Measurements from ENCODE around the gene ZNF586. TPM values are rescaled to one million over a fixed set of nuclear protein-coding genes. Genes with fewer than 3 reads are reported as not detected.

The ZNF586 gene
- total RNA-seq, 4 donors from 2014 or later, result 11.8 to 16.6 (median 13.0) TPM

DNA sequence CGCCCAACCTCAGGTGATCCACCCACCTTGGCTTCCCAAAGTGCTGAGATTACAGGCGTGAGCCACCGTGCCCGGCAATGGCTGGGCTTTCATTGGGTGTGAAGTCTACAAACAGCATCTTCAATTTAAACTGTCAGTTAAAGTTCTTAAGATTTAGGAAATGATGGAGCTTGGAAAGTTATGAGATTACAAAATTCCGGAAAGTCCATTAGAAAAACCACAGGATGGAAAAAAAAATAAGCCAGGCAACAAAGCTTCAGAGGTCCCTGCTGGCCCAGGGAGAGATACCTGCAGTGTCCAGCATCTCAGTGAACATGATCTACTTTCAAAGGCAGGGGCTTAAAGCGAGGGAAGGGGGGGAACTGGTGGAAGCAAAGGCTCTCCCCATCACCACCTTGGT lies 56.0 kb downstream of the ZNF586 start:
- Histone ChIP-seq H3K27ac (replicated peaks in 1 of 4) (no peak overlapping the region), H3K36me3 (peaks cover 0 to 21% (median 3%) of the 10 kb centered on the region in 4 donors), H3K27me3 (no peaks in the 10 kb centered on the region), H3K9me3 (no peaks in the 10 kb centered on the region), H3K4me1 (peaks cover 20 to 27% (median 25%) of the 10 kb centered on the region in 4 donors), H3K4me3 (no peak overlapping the region)
- 95% methylated on average over 6 of the region's 6 CpGs for WGBS
- DNase-seq (ENCODE audit: extremely low spot score), result no peak
- no peak for TF ChIP-seq POLR2A (IDR thresholded peaks at IDR 0.05; ENCODE audit: low read depth)
- no peak for TF ChIP-seq EP300 (IDR thresholded peaks at IDR 0.05)
- TF ChIP-seq, protein P1, sequence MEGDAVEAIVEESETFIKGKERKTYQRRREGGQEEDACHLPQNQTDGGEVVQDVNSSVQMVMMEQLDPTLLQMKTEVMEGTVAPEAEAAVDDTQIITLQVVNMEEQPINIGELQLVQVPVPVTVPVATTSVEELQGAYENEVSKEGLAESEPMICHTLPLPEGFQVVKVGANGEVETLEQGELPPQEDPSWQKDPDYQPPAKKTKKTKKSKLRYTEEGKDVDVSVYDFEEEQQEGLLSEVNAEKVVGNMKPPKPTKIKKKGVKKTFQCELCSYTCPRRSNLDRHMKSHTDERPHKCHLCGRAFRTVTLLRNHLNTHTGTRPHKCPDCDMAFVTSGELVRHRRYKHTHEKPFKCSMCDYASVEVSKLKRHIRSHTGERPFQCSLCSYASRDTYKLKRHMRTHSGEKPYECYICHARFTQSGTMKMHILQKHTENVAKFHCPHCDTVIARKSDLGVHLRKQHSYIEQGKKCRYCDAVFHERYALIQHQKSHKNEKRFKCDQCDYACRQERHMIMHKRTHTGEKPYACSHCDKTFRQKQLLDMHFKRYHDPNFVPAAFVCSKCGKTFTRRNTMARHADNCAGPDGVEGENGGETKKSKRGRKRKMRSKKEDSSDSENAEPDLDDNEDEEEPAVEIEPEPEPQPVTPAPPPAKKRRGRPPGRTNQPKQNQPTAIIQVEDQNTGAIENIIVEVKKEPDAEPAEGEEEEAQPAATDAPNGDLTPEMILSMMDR (IDR thresholded peaks at IDR 0.05), result no peak
- no peak for TF ChIP-seq POLR2AphosphoS5 (IDR thresholded peaks at IDR 0.05)
- intact Hi-C loops (cut with DNase I), result no loop called here

GRCh38 chr19:57829316-57829715 lies 59.8 kb downstream of the ZNF586 start:
- no peak overlapping the region for H3K27ac ChIP-seq (replicated peaks in 1 of 4)
- H3K36me3 ChIP-seq, result peaks cover 0 to 8% (median under 1%) of the 10 kb centered on the region in 4 donors
- no peak overlapping the region for H3K4me3 ChIP-seq
- DNase-seq (ENCODE audit: extremely low spot score), result no peak
- intact Hi-C loops (cut with DNase I), result no loop called here
- no peaks in the 10 kb centered on the region for H3K9me3 ChIP-seq
- 92% methylated on average over 5 of the region's 5 CpGs for WGBS
- H3K4me1 ChIP-seq, result peaks cover 13 to 26% (median 16%) of the 10 kb centered on the region in 4 donors
- TF ChIP-seq, protein P1 (IDR thresholded peaks at IDR 0.05), result no peak
- TF ChIP-seq EP300 (IDR thresholded peaks at IDR 0.05), result no peak
- no peaks in the 10 kb centered on the region for H3K27me3 ChIP-seq

- H3K4me1 ChIP-seq, result peaks cover 13 to 26% (median 16%) of the 10 kb centered on the region in 4 donors
- no peak for DNase-seq (ENCODE audit: extremely low spot score)
- H3K36me3 ChIP-seq, result peaks cover 0 to 8% (median 0%) of the 10 kb centered on the region in 4 donors
- intact Hi-C loops (cut with DNase I), result no loop called here
- H3K9me3 ChIP-seq, result no peaks in the 10 kb centered on the region
- H3K27me3 ChIP-seq, result no peaks in the 10 kb centered on the region
- whole genome bisulfite sequencing, result 30% methylated on average over 6 of the region's 22 CpGs
- H3K27ac ChIP-seq (replicated peaks in 1 of 4), result peak within 1 kb of the TSS; percentile 57 to 71 (median 66)
- peak within 1 kb of the TSS; percentile 50 to 63 (median 57) for H3K4me3 ChIP-seq
- TF ChIP-seq, protein P1 (IDR thresholded peaks at IDR 0.05), result peak; percentile 26 to 46 (median 44)
- no peak for TF ChIP-seq EP300 (IDR thresholded peaks at IDR 0.05)
- TF ChIP-seq POLR2A (IDR thresholded peaks at IDR 0.05; ENCODE audit: low read depth), result no peak
- peak; percentile 39 to 53 for TF ChIP-seq POLR2AphosphoS5 (IDR thresholded peaks at IDR 0.05)
Measured at GRCh38 chr19:57830071-57830602, 60.7 kb downstream of the ZNF586 start, which contains the start of gene ZNF587B. TSS of gene ZNF587B (plus strand) at chr19:57830299. CDS start at chr19:57830529, 230 bp downstream.

Other genes with a start within 250 kb of the ZNF586 start
- 1 to 10 TPM; 3.7 to 6.7 (median 6.4) TPM for gene ZNF549, start 242.3 kb upstream of the ZNF586 start, total RNA-seq
- gene ZNF550, start 209.8 kb upstream of the ZNF586 start, total RNA-seq, result 1 to 10 TPM; 3.7 to 6.7 (median 4.2) TPM
- gene ZNF416, start 190.8 kb upstream of the ZNF586 start, total RNA-seq, result 1 to 10 TPM; 3.3 to 6.0 (median 4.9) TPM
- gene ZIK1, start 185.5 kb upstream of the ZNF586 start, total RNA-seq, result 1 to 10 TPM; 3.7 to 9.8 (median 6.4) TPM
- gene ZNF530, start 169.8 kb upstream of the ZNF586 start, total RNA-seq, result 1 to 10 TPM; 1.2 to 6.9 (median 2.8) TPM
- 10 to 100 TPM; 14.5 to 31.3 (median 22.1) TPM for gene ZNF134, start 155.4 kb upstream of the ZNF586 start, total RNA-seq
- 10 to 100 TPM in 2 of 4 donors, 1 to 10 TPM in 2; 9.4 to 14.8 (median 11.0) TPM for gene ZNF211, start 136.5 kb upstream of the ZNF586 start, total RNA-seq
- not detected for gene ZSCAN4, start 100.7 kb upstream of the ZNF586 start, total RNA-seq
- gene ZNF551, start 87.7 kb upstream of the ZNF586 start, total RNA-seq, result 1 to 10 TPM; 6.2 to 8.4 (median 6.9) TPM
- gene ZNF154, start 60.5 kb upstream of the ZNF586 start, total RNA-seq, result 1 to 10 TPM; 5.0 to 8.7 (median 7.1) TPM
- 10 to 100 TPM in 1 of 4 donors, 1 to 10 TPM in 3; 8.3 to 13.4 (median 9.8) TPM for gene ZNF671, start 42.1 kb upstream of the ZNF586 start, total RNA-seq
- 10 to 100 TPM in 3 of 4 donors, 1 to 10 TPM in 1; 9.8 to 19.1 (median 14.1) TPM for gene ZNF776, start 22.9 kb upstream of the ZNF586 start, total RNA-seq
- gene ZNF552, start 45.2 kb downstream of the ZNF586 start, total RNA-seq, result 1 to 10 TPM; 2.9 to 5.0 (median 4.5) TPM
- 10 to 100 TPM in 2 of 4 donors, 1 to 10 TPM in 2; 6.3 to 14.1 (median 9.3) TPM for gene ZNF587B, start 60.6 kb downstream of the ZNF586 start, total RNA-seq
- gene ZNF587, start 80.2 kb downstream of the ZNF586 start, total RNA-seq, result 10 to 100 TPM; 10.9 to 27.8 (median 19.8) TPM
- gene ZNF814, start 119.4 kb downstream of the ZNF586 start, total RNA-seq, result 1 to 10 TPM; 5.8 to 9.4 (median 7.5) TPM
- gene ZNF417, start 146.9 kb downstream of the ZNF586 start, total RNA-seq, result 10 to 100 TPM in 2 of 4 donors, 1 to 10 TPM in 2; 9.1 to 12.9 (median 10.3) TPM
- gene ZNF418, start 165.7 kb downstream of the ZNF586 start, total RNA-seq, result 10 to 100 TPM; 11.6 to 21.2 (median 16.3) TPM
- gene ZNF256, start 178.0 kb downstream of the ZNF586 start, total RNA-seq, result 1 to 10 TPM; 4.0 to 5.2 (median 4.6) TPM
- under 1 TPM in 3 of 4 donors, not detected in 1; 0.40 to 0.84 (median 0.83) TPM for gene C19orf18, start 204.9 kb downstream of the ZNF586 start, total RNA-seq
- gene ZNF606, start 233.1 kb downstream of the ZNF586 start, total RNA-seq, result 10 to 100 TPM in 3 of 4 donors, 1 to 10 TPM in 1; 7.6 to 23.3 (median 15.5) TPM

Data from esophagus muscularis mucosa (tissue), 4 donors.